ENCODE data around the gene RERG. TPM values are rescaled to one million over a fixed set of nuclear protein-coding genes. Genes with fewer than 3 reads are reported as not detected.

Gene RERG, protein sequence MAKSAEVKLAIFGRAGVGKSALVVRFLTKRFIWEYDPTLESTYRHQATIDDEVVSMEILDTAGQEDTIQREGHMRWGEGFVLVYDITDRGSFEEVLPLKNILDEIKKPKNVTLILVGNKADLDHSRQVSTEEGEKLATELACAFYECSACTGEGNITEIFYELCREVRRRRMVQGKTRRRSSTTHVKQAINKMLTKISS
- 0.72 and 1.6 TPM in 2 replicates for total RNA-seq

DNA sequence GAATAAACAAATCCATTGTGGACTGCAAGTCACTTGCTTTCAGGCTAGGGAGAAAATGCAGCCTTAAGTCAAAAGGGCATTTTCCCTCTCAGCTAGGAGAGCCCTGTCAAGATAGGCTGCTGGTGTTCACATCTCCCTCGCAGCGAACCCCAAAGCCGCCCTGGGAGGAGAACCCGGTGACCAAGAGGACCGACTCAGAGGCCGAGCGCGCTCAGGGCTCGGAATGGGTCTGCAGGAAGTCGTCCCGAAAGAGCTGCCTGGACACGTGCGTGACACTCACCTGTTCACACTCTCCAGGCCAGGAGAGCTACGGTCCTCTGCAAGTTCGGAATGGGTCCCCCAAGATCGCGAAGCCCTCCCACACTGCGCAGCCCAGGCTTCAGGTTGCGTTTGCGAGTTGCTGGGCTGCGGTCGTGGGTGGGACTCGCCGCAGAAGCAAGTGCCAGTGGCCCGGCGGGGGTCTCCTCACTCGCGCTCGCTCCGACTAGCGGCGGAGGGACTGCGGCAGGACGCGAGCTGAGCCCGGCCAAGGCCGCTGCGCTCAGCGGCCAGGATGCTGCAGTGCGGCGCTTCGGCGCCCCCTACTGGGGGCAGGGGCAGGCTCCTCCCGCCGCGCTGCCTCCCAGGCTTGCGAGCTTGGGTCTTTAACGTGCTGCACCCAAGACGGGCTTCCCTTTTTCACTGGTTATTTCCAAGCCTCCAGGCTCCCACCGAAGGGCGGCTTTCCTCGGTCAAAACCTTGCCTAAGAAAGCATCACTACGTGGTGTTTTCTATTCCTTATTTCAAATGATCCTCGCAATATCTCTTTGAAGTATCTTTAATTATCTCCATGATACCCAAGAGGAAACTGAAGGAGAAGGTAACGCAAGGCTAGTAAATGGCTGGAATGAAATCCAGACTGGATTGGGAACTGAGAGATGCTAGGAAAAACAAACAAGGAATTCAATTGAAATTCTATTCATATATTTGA is at the start of gene RERG:
RERG (minus strand) TSS at position 503 of the 971 bp plus-strand sequence. CDS start 3,928 bp downstream, outside the sequence.

Other genes with a start within 250 kb of the RERG start
- 3.1 TPM in 1 of 2 replicates, not detected in the other for gene PDE6H, start 248.4 kb downstream of the RERG start, total RNA-seq
- 0.16 and 0.18 TPM in 2 replicates for gene PTPRO, start 101.1 kb upstream of the RERG start, total RNA-seq

All from cardiac atrium fibroblast (primary cell).